ENCODE measurements around the gene EEF2K.

- no peak for TF ChIP-seq CTCF (IDR thresholded peaks at IDR 0.05)
- TF ChIP-seq ZFX (IDR thresholded peaks at IDR 0.05; ENCODE audit: borderline replicate concordance), result no peak
Observed at GRCh38 chr16:22205577-22206012, 483 bp upstream of the EEF2K start.
